ENCODE measurements around the gene CTRB2. TPM values are rescaled to one million over a fixed set of nuclear protein-coding genes. Genes with fewer than 3 reads are reported as not detected.

Gene CTRB2
- total RNA-seq (2014; rRNA removed; shearing (Covaris generic)), result not detected in 2 replicates

GRCh38 chr16:75206749-75207451 lies at the start of gene CTRB2:
CTRB2 (minus strand) TSS chr16:75207161; CDS start chr16:75207141, 20 bp downstream.
- no peak for DNase-seq (ENCODE audit: low read depth)

GRCh38 chr16:75256059-75256571 lies 49.2 kb upstream of the CTRB2 start:
- DNase-seq (ENCODE audit: low read depth), result no peak

DNA sequence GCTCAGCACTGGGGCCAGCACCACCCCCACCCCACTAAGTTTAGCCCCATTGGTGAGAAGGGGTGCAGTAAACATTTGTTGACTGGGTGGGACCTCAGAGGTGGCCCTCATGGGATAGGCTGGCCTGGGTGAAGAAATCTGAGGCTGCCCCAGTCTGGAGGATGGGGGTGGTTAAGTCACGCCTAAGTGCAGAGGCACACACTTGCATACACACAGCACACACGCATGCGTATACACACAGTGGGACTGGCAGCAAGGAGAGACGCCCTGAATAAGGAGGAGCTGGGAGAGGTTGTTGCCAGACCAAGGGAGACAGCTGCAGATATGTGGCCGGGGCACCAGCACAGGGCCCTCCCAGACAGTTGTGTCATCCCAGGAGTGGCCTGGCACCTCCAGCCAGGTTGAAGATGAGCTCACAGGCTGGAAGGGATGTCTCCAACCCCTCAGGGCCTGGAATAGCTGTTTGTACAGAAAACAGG lies 47.4 kb upstream of the CTRB2 start:
- DNase-seq (ENCODE audit: low read depth), result peak; percentile 51

DNA sequence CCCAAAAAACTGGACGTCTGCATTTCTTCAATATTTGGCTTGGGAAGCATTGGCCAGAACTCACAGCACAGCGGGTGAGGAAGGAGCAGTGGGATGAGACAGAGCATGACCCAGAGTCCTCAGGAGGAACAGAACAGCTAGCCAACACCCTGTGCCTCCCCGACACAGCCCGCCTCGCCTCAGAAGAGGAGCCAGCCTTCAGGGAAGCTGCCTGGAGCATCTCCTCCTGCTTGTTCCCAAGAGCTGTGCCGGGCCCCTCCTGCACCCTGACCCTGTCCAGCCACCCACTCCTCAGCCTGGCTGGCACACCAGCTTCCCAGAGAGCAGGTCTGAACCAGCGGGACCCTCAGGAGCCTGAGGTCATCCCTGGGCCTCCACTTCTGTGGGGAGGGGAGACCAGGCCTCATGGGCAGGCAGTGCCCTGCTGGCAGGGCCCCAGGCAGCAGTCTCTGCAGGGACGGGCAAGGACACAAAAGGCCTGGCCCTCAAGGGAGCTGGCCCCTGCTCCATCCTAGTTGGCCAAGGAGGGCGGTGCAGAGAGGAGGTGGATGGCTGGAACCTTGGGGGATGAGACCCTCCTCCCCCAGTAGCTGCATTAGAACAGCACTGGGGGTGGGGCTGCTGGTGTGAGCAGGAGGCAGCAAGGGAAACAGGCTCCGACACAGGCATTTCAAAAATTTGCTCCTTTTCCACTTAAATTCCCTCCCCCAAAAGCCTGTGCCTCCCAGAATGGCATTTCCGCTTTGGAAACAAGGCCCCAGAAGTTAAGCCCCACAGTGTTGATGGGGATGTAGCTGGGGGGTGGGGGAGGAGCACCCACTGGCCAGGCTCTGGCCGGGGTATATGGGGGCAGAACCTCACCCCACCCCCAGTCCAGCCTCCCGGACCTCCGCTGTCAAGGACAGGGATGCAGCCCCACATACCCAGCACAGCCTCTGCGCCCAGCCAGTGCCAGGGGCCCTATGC lies 46.3 kb upstream of the CTRB2 start:
- no peak for DNase-seq (ENCODE audit: low read depth)

DNA sequence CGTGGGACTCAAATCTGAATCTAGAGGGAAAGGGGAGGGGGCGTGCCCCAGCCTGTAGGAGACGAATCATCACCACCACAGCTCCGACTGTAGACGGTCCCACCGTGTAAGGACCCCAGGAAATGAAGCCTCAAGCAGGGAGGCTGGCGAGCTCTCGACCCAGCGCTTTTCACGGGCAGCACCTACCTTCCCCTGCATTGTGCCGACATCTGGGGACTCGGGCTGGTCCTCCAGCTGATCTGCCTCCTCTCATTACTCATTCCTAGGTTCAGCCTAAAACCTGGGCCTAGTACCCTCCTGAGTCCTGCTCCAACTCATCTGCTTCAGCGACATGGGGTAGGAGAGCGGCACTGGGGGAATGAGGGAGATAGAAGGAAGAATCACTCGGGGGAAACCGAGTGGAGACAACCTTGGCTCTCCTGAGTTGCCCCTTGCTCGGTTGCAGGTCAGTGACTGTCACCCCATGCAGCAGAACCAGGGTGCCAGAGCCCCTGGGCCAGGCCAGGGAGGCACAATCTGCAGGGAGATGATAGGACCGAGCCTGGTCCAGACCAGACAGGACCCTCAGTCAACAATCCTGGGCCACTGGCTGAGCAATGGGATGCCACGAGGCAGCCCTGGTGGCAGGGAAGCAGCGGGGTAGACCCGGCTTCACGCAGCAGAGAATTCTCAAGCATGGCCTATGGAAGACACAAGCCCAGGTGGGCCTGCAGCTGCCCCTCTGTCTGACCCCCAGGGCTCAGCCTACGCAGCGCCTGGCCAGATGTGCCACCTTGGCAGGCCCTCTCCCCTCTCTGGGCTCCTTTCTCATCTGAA lies 45.3 kb upstream of the CTRB2 start:
- DNase-seq (ENCODE audit: low read depth), result no peak

DNA sequence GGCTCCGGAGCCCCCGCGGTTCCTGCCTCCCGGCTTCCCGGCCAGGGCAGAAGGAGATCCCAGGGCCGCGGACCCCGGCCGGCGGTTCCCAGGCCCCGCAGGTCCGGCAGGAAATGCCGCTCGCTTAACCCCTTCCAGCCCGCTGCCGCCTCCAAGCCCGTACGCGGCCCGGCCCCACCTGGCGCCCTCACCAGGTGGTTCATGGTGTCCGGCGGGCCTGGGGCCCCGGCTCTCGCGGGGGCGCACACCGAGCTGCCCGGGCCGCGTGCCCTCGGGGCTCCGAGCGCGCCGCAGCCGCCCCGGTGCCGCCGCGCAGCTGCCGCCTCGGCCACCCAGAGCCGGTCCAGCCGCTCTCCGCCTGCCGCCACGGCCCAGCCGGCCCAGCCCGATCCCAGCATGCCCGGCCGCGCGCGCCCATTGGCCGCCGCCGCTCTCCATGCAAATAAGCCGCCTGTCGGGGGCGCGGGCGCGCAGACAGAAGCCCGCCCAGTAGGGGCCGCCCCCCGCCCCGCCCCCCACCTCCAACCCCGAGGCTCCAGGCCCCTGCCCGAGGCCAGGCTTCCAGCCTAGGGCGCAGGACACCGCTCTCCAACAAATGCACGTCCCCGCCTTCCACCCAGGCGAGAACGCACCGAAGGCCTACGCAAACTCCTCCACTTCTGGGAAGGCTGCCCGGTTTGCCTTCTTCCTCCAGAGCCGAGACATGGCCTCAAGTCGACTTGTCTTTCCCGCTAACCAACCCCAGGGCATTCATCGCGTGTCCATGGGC lies 44.5 kb upstream of the CTRB2 start, which contains the start of gene BCAR1:
Gene BCAR1 (minus strand): TSS at position 345 of the 769 bp plus-strand sequence. CDS start 142 bp downstream, at position 203.
- peak; percentile 85 for DNase-seq (ENCODE audit: low read depth)

GRCh38 chr16:75250809-75251279 lies 43.9 kb upstream of the CTRB2 start:
- DNase-seq (ENCODE audit: low read depth), result peak; percentile 41

GRCh38 chr16:75250089-75250808 lies 43.3 kb upstream of the CTRB2 start:
- DNase-seq (ENCODE audit: low read depth), result peak; percentile 29

DNA sequence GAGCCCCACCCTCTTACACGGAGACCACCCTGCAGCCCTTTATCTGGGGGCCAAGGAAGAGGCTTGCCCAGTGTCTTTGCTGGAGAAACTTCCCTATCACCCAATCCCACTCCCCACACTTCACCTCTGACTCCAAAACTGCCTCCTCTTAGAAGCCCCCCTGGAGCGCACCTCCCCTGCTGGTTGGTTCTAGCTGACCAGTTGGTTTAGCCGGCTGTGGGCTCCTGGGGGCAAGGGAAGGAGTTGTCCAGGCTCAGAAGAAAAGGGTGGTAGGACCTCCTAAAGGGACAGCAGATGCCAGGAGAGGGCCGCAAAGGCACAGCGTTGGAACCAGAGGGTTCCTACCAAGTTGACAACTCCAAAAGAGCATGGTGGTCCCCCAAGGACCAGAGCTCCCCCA lies 42.5 kb upstream of the CTRB2 start:
- no peak for DNase-seq (ENCODE audit: low read depth)

- DNase-seq (ENCODE audit: low read depth), result no peak
Measured at GRCh38 chr16:75248536-75249380, 41.8 kb upstream of the CTRB2 start.

- no peak for DNase-seq (ENCODE audit: low read depth)
Measured at GRCh38 chr16:75248142-75248535, 41.2 kb upstream of the CTRB2 start.

GRCh38 chr16:75247249-75247648 lies 40.3 kb upstream of the CTRB2 start:
- DNase-seq (ENCODE audit: low read depth), result no peak

DNA sequence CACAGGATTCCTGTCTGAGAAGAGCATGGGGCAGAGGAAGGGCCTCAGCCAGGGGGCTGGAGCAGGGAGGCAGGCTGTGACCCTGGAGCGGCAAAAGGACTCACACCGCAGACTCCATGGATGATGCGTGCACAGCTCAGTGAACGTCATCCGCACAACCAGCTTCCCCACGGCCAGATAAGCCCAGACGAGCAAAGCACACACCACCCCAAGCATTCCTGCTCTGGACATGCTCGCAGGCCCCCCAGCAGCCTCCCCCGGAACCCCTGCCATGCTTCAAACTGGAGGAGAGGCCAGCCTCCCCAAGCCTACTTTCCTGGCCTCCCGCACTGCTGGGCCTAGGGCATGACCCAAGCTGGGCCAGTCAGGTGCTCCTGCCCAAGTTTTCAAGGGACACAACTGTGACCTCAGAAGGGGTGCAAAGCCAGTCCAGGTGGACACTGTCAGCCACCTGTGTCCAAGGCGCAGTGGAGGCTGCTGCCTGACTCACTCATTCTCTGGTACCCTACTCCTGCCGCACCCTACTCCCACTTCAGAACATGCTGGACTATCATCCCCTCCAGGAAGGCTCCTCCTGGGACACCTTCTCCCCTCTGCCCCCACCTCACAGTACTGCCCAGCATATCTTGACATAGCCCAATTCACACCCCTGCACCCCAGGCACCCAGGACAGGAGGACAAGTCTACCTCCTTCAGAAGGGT lies 39.7 kb upstream of the CTRB2 start:
- DNase-seq (ENCODE audit: low read depth), result no peak

DNA sequence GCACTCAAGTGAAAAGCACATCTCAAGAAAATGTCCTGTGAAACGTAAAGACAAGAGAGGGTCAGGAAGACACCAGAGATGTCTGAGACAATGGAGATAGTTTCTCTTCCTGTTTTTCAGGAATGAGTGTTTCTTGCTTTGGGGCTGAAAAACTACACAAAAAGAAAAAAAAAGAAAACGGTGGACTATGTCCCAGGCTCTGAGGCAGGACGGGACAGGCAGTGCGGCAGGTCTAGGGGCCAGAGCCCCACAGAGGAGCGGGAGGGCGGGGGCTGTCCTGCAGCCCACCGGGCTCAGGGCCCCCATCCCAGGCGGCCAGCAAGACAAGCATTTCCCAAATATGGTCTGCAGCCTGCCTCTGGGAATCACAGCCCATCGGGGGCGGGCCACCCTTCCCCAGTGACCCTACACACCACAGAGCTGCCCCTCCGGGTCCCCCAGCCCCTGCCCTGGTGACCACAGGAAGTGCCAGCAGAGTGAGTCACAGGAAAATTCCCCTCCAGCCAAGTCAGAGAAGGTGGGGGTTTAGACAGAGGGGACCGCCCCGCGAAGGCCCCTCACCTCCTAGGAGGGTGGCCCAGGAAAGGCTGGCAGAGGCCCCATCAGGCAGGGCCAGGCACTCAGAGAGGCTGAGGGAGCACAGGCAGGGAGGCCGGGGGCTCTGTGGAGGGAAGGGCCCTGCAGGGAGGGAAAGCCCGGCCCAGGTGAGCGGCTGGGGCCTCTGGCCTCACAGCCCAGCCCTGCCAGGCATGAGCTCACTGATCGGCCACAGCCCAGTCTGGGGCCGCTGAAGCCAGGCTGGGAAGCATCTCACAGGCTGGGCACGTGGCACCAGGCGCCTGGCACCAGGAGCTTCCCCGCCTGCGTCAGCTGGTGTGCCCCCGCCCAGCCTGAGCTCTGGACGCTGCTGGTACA lies 38.1 kb upstream of the CTRB2 start:
- DNase-seq (ENCODE audit: low read depth), result peak; percentile 99

- peak; percentile 91 for DNase-seq (ENCODE audit: low read depth)
Measured at GRCh38 chr16:75244225-75244809, 37.4 kb upstream of the CTRB2 start.

DNA sequence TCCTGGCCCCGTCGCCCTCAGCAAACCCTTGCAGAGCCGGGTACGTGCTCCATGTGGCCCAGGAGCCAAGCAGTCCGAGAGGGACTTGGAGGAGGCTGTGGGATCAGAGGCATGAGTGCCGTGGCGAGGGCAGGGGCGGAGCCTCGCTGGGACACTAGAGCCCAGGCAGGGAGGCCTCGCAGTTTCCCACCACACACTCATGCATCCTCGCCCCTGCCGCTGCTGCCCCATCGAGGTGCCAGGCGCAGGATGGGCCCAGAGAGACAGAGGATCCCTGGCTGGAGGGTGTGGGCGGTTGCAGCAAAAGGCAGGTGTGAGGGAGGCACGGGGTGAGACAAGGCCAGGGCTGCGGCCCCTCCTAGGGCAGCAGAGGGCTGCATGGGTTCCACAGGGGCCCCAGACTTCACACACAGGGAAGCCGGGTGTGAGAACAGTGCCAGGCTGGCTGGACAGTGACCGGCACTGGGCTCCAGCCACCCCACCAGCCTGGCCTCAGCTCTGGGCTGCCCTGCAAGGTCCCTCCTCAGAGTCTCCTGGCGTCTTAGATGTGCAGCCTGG lies 36.8 kb upstream of the CTRB2 start:
- no peak for DNase-seq (ENCODE audit: low read depth)

Measured in RPMI7951 (cell line).